Upper lobe of right lung (tissue), 1 donor: ENCODE data around the gene CDK14. TPM values are rescaled to one million over a fixed set of nuclear protein-coding genes. Genes with fewer than 3 reads are reported as not detected.

Source experiments
- ATAC-seq: fragments of 200-7000 bp; cut with Tn5 transposase; one replicate; pipeline ENCODE4 v1.9.1; 2020; ENCODE audit warnings: mild to moderate bottlenecking, moderate library complexity
- DNase-seq: peaks from one replicate; pipeline ENCODE4 v3.0.0-alpha.2; 2020
- H3K27ac ChIP-seq: fragments of 200-600 bp; one replicate; pipeline ENCODE4 v1.8.0; 2022
- H3K27me3 ChIP-seq: fragments of 200-600 bp; one replicate; pipeline ENCODE4 v1.8.0; 2022; ENCODE audit warnings: mild to moderate bottlenecking
- H3K36me3 ChIP-seq: fragments of 200-600 bp; one replicate; pipeline ENCODE4 v1.8.0; 2022
- H3K4me1 ChIP-seq: fragments of 200-600 bp; one replicate; pipeline ENCODE4 v1.8.0; 2022
- H3K4me3 ChIP-seq: fragments of 200-600 bp; one replicate; pipeline ENCODE4 v1.8.0; 2022; ENCODE audit warnings: mild to moderate bottlenecking
- H3K9me3 ChIP-seq: fragments of 200-600 bp; one replicate; pipeline ENCODE4 v1.8.0; 2022
- intact Hi-C: fragments of 100-400 bp; cut with DNase I; formaldehyde crosslinking; loops from one replicate; pipeline ENCODE4 v1.11.0; 2022
- total RNA-seq: library from RNA; stranded (reverse); fragmentation: NEBNext Ultra II Directional; extraction: Animal tissue kit (Norgen Biotek cat#: 25700); gene quantifications from one replicate; pipeline ENCODE4 v1.2.1, GENCODE V29; 2021
- TF ChIP-seq, protein P1 (sequence below): fragments of 200-600 bp; IDR thresholded peaks from one replicate; pipeline ENCODE4 v1.8.0; 2022; ENCODE audit warnings: antibody characterized with exemption
- donor health status: DM: no; HTN: yes; CAD: no; lungs with severe emphysema.

CDK14 gene
- total RNA-seq, 1 donor from 2014 or later: 47.2 TPM

DNA sequence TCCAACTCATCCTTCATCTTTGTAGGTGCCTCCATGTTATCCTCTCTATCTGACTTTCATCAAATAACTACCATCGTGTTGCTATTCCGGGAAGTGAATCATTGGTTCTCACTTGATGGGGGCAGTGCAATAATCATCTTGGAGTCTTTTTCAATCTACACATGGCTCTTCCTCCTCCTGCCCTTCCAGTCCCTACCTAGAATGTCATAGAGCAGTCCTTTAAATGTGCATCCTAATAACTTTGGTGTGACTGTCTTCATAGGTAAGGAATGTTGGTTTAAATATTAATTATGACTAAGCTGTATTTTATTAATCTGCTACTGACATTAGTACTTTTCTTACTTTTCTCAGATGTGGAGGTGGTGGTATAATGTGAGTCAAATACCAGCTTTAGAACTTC lies 8.4 kb upstream of the CDK14 start:
- no peaks in the 10 kb centered on the region for H3K36me3 ChIP-seq
- no peaks in the 10 kb centered on the region for H3K4me1 ChIP-seq
- TF ChIP-seq, protein P1, sequence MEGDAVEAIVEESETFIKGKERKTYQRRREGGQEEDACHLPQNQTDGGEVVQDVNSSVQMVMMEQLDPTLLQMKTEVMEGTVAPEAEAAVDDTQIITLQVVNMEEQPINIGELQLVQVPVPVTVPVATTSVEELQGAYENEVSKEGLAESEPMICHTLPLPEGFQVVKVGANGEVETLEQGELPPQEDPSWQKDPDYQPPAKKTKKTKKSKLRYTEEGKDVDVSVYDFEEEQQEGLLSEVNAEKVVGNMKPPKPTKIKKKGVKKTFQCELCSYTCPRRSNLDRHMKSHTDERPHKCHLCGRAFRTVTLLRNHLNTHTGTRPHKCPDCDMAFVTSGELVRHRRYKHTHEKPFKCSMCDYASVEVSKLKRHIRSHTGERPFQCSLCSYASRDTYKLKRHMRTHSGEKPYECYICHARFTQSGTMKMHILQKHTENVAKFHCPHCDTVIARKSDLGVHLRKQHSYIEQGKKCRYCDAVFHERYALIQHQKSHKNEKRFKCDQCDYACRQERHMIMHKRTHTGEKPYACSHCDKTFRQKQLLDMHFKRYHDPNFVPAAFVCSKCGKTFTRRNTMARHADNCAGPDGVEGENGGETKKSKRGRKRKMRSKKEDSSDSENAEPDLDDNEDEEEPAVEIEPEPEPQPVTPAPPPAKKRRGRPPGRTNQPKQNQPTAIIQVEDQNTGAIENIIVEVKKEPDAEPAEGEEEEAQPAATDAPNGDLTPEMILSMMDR: no peak
- no peak overlapping the region for H3K27ac ChIP-seq
- intact Hi-C loops: no loop called here
- H3K4me3 ChIP-seq: no peak overlapping the region
- DNase-seq (no peak), ATAC-seq (no peak)
- no peaks in the 10 kb centered on the region for H3K27me3 ChIP-seq
- H3K9me3 ChIP-seq: no peaks in the 10 kb centered on the region

DNA sequence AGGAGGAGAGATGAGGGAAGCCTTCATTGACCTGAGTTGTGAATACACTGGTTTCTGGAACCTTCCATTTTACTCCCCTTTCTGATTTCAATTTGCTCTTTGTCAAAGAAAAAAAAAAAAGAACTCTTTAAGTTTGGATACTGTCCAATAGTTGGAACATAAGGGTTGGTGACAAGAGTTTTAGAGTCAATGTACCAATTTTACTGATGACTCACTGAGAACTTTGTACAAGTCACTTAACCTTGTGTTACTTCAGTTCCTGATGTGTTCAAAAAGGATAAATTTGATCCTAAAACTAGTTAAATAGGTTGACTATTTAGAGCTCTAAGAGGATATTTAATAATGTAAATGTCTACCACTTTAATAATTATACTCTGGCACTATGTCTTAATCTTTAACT lies 4.1 kb upstream of the CDK14 start:
- no peak for ATAC-seq

DNA sequence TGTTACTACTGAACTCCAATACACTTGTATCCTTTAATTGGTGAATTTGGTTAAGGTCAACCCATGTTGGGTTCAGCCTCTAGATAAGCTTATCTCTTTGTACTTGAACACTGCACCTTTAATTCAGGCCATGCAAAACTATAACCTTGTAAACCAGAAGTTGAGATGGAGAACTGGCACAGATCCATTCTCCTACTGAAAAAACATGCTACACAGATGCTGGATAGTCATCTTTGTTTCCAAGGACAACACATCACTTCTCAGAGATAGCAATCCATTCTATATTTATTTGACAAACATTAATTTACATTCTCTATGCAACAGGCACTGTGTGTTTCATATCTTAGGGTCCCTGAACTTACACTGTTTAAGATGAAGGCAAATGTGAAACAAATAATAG lies 2.9 kb upstream of the CDK14 start:
- Histone ChIP-seq H3K9me3 (no peaks in the 10 kb centered on the region), H3K27ac (no peak overlapping the region), H3K27me3 (no peaks in the 10 kb centered on the region), H3K4me1 (peaks cover 11% of the 10 kb centered on the region), H3K4me3 (no peak overlapping the region), H3K36me3 (no peaks in the 10 kb centered on the region)
- TF ChIP-seq, protein P1: no peak
- no peak for ATAC-seq
- no peak for DNase-seq
- intact Hi-C loops: no loop called here

More for the DNA sequence above, 4.1 kb upstream of the CDK14 start:
- H3K9me3 ChIP-seq: no peaks in the 10 kb centered on the region
- no peaks in the 10 kb centered on the region for H3K27me3 ChIP-seq
- no peak for DNase-seq
- intact Hi-C loops: no loop called here
- H3K4me1 ChIP-seq: peaks cover 11% of the 10 kb centered on the region
- TF ChIP-seq, protein P1: no peak
- H3K27ac ChIP-seq: no peak overlapping the region
- no peak overlapping the region for H3K4me3 ChIP-seq
- no peaks in the 10 kb centered on the region for H3K36me3 ChIP-seq

DNA sequence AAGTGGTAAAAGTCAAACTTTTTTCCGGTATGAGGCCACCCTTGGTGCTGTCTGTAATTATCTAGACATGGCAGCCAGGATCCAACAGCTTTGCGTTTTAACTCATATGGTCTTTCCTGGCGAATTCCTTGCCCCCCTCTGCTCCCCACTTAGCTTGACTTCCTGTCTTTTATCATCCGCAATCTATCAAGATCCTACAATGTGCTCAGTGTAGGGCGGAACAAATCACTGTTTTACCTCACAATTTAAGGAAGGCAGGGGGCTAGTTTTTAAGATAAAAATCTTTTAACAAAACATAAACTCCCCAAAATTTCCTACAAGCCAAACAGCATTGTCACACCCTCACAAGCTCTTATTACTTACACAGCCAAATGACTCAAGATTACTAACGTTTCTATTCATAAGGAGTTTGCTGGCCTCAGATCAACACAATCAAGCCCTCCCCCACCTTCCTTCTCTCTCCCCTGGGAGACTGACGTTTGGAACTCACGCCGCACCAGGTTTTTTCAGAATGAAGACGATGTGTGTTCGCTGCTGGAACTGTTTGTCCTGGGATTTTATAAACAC lies 1.3 kb upstream of the CDK14 start:
- TF ChIP-seq, protein P1: no peak
- peaks cover 11% of the 10 kb centered on the region for H3K4me1 ChIP-seq
- H3K36me3 ChIP-seq: no peaks in the 10 kb centered on the region
- DNase-seq: no peak
- H3K27ac ChIP-seq: no peak overlapping the region
- intact Hi-C loops: no loop called here
- no peak for ATAC-seq
- no peaks in the 10 kb centered on the region for H3K9me3 ChIP-seq
- peak overlapping the region; percentile 65 for H3K4me3 ChIP-seq
- no peaks in the 10 kb centered on the region for H3K27me3 ChIP-seq

DNA sequence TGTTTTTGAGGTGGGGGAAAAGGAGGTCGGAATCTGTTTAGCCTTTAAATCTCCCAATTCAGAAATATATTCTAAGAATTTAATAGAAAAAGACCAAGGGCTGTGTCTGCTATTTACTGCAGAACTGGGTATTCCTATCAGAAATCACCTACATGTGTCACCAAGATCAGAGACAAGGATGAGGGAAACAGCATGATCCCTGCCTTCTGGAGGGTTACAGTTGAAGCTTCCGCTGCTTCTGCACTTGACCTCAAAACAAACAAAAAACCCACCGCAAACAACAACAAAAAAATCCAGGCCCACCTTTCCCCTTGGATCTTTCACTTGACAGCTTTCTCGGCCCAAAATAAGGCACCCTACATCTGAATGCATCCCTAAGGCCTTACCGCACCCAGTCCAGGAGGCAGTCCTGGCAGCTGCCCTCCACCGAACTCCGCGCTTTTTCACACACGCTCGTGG lies 750 bp upstream of the CDK14 start:
- Histone ChIP-seq H3K27ac (peak overlapping the region; percentile 4), H3K36me3 (no peaks in the 10 kb centered on the region), H3K4me1 (peaks cover 11% of the 10 kb centered on the region), H3K4me3 (peak overlapping the region; percentile 65), H3K27me3 (no peaks in the 10 kb centered on the region), H3K9me3 (no peaks in the 10 kb centered on the region)
- intact Hi-C loops: no loop called here
- ATAC-seq (no peak), DNase-seq (no peak)
- TF ChIP-seq, protein P1: no peak
